ENCODE data around the gene RFT1. TPM values are rescaled to one million over a fixed set of nuclear protein-coding genes. Genes with fewer than 3 reads are reported as not detected.

Gene RFT1
- total RNA-seq, 1 experiment from 2014 or later = 35.7 TPM

DNA sequence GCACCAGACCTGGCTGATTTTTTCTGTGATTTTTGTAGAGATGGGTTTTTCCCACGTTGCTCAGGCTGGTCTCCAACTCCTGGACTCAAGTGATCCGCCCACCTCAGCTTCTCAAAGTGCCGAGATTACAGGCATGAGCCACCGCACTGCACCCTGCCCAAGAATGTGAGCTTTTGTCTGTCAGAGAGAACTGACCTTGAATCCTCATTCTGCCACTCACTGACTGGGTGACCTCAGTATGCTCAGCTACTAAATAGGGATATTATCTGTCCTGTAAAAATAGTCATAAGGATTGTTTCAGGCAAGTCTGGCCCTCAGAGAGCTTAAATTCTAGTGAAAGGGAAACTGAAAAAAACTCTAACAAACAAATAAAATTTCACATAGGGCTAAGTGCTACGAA is 2.1 kb upstream of the RFT1 start:
- ChIA-PET POLR2A (no interaction called here), CTCF (interaction anchor here (1.0 to 1.5 kb wide), 3 partner anchors 18 to 64 kb away, joined by 3 to 4 read pairs (median 4); no protein-coding TSS in a partner anchor)
- Mint-ChIP-seq H3K36me3 (ENCODE audit: insufficient read depth, unreplicated experiment) (peaks cover 7% of the 10 kb centered on the region), H3K9me3 (ENCODE audit: unreplicated experiment) (no peaks in the 10 kb centered on the region), H3K4me3 (ENCODE audit: unreplicated experiment) (no peak overlapping the region), H3K4me1 (ENCODE audit: low read depth, unreplicated experiment) (peaks cover 18% of the 10 kb centered on the region), H3K27ac (ENCODE audit: unreplicated experiment) (peak overlapping the region; percentile 82), H3K27me3 (ENCODE audit: insufficient read depth, unreplicated experiment) (no peaks in the 10 kb centered on the region)
- Histone ChIP-seq H3K27me3 (replicated peaks; ENCODE audit: control insufficient read depth, insufficient read depth, low read length) (no peaks in the 10 kb centered on the region), H3K4me3 (ENCODE audit: low read depth, low read length) (no peak overlapping the region), H3K36me3 (ENCODE audit: control insufficient read depth, insufficient read depth, low read length) (no peaks in the 10 kb centered on the region), H3K9me3 (no peaks in the 10 kb centered on the region), H3K4me1 (peaks cover 14% of the 10 kb centered on the region)
- no TSS peak for BruUV-seq (replicated peaks)
- DNase-seq = peak; percentile 39 to 70
- TF ChIP-seq, protein P1, sequence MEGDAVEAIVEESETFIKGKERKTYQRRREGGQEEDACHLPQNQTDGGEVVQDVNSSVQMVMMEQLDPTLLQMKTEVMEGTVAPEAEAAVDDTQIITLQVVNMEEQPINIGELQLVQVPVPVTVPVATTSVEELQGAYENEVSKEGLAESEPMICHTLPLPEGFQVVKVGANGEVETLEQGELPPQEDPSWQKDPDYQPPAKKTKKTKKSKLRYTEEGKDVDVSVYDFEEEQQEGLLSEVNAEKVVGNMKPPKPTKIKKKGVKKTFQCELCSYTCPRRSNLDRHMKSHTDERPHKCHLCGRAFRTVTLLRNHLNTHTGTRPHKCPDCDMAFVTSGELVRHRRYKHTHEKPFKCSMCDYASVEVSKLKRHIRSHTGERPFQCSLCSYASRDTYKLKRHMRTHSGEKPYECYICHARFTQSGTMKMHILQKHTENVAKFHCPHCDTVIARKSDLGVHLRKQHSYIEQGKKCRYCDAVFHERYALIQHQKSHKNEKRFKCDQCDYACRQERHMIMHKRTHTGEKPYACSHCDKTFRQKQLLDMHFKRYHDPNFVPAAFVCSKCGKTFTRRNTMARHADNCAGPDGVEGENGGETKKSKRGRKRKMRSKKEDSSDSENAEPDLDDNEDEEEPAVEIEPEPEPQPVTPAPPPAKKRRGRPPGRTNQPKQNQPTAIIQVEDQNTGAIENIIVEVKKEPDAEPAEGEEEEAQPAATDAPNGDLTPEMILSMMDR (IDR thresholded peaks at IDR 0.05; ENCODE audit: insufficient read depth in 1 of 2, low read depth in 1 of 2, low read length in 1 of 2, severe bottlenecking in 1 of 2, unreplicated experiment in 1 of 2) = no peak
- intact Hi-C loops (cut with micrococcal nuclease; ENCODE audit: unreplicated experiment) = no loop called here

- TF ChIP-seq, protein P1 (IDR thresholded peaks at IDR 0.05; ENCODE audit: insufficient read depth in 1 of 2, low read depth in 1 of 2, low read length in 1 of 2, severe bottlenecking in 1 of 2, unreplicated experiment in 1 of 2) = no peak
- peak overlapping the region; percentile 84 for H3K4me3 Mint-ChIP-seq (ENCODE audit: unreplicated experiment)
- CTCF ChIA-PET = no interaction called here
- no peak for DNase-seq
- H3K4me1 Mint-ChIP-seq (ENCODE audit: low read depth, unreplicated experiment) = peaks cover 18% of the 10 kb centered on the region
- Histone ChIP-seq H3K27me3 (replicated peaks; ENCODE audit: control insufficient read depth, insufficient read depth, low read length) (no peaks in the 10 kb centered on the region), H3K9me3 (no peaks in the 10 kb centered on the region), H3K4me1 (peaks cover 14% of the 10 kb centered on the region), H3K36me3 (ENCODE audit: control insufficient read depth, insufficient read depth, low read length) (no peaks in the 10 kb centered on the region), H3K4me3 (ENCODE audit: low read depth, low read length) (peak overlapping the region; percentile 75)
- H3K27me3 Mint-ChIP-seq (ENCODE audit: insufficient read depth, unreplicated experiment) = no peaks in the 10 kb centered on the region
- H3K36me3 Mint-ChIP-seq (ENCODE audit: insufficient read depth, unreplicated experiment) = peaks cover 7% of the 10 kb centered on the region
- POLR2A ChIA-PET = no interaction called here
- peak overlapping the region; percentile 77 for H3K27ac Mint-ChIP-seq (ENCODE audit: unreplicated experiment)
- no TSS peak for BruUV-seq (replicated peaks)
- intact Hi-C loops (cut with micrococcal nuclease; ENCODE audit: unreplicated experiment) = no loop called here
- H3K9me3 Mint-ChIP-seq (ENCODE audit: unreplicated experiment) = no peaks in the 10 kb centered on the region
These were observed 861 bp upstream of the RFT1 start for GRCh38 chr3:53131096-53131495.

DNA sequence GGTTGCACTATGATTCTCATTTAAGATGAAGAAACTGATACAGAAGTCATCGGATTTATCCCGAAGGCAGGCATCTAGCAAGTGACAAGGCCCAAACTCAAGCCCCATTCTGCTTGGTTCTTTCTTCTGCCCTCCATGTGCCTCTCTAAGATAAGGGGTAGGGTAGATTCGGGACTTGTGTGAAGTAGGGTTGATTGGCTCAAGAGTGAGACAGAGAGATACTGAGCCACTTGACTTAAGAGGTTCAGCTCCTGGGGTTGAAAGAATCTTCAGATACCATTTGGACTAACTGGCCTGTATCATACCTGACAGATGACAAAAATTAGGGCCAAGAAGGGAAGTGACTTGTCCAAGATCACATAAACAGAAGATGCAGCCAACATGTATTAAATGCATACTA is 891 bp downstream of the RFT1 start:
- H3K4me3 Mint-ChIP-seq (ENCODE audit: unreplicated experiment) = peak overlapping the region; percentile 84
- Histone ChIP-seq H3K36me3 (ENCODE audit: control insufficient read depth, insufficient read depth, low read length) (no peaks in the 10 kb centered on the region), H3K9me3 (no peaks in the 10 kb centered on the region), H3K27me3 (replicated peaks; ENCODE audit: control insufficient read depth, insufficient read depth, low read length) (no peaks in the 10 kb centered on the region), H3K4me1 (peaks cover 14% of the 10 kb centered on the region), H3K4me3 (ENCODE audit: low read depth, low read length) (peak overlapping the region; percentile 75)
- H3K36me3 Mint-ChIP-seq (ENCODE audit: insufficient read depth, unreplicated experiment) = peaks cover 17% of the 10 kb centered on the region
- H3K27ac Mint-ChIP-seq (ENCODE audit: unreplicated experiment) = peak overlapping the region; percentile 77
- POLR2A ChIA-PET = no interaction called here
- no peaks in the 10 kb centered on the region for H3K9me3 Mint-ChIP-seq (ENCODE audit: unreplicated experiment)
- BruUV-seq (replicated peaks) = no TSS peak
- CTCF ChIA-PET = no interaction called here
- H3K27me3 Mint-ChIP-seq (ENCODE audit: insufficient read depth, unreplicated experiment) = no peaks in the 10 kb centered on the region
- TF ChIP-seq, protein P1 (IDR thresholded peaks at IDR 0.05; ENCODE audit: insufficient read depth in 1 of 2, low read depth in 1 of 2, low read length in 1 of 2, severe bottlenecking in 1 of 2, unreplicated experiment in 1 of 2) = no peak
- DNase-seq = no peak
- intact Hi-C loops (cut with micrococcal nuclease; ENCODE audit: unreplicated experiment) = no loop called here
- peaks cover 18% of the 10 kb centered on the region for H3K4me1 Mint-ChIP-seq (ENCODE audit: low read depth, unreplicated experiment)

Data from Caco-2 (cell line).